ENCODE results near the gene TM2D1.
"Not testable (repeated sequence)": the region's sequence is repeated elsewhere in the genome, so short reads cannot be mapped to it uniquely, and the experiment has no call there.

TM2D1 gene

DNA sequence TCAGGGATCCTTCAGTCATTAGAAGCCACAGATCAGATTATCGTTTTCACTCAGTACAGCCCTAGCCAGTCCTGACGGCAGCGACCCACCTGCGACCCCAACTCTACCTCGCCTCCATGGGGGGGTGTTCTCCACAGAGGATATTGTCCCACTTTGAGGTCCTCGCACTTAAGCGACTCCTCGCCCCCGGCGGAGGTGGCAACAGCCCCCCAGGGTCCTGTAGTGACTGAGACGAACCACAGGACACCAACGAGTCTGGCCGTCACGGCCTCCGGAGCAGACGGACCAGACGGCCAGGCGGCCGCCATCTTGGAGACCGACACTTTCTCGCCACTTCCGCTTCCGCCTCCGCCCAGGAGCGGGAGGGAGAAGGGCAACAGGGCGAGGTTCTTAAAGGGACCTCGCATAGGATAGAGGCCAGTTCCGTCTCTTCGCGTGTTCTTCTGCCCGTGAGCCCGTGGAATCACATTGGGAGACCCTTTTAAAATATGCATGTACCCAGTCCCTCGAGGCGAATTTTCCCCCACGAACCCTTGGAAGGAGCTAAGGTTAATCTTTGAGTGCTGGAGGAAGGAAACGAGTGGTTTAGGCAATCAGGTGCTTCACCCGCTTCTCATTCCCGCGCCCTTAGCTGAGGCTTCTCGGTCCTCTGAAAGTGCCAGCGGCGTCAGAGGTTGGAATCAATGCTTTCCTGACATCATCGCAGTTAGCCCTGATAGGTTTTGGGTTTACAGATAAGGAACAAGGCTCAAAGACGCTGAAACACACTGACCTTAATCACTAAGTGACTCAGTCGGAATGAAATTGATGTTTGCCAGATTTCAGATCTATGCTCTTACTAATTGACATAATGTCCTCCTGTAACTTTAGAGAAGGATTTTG, at the start of gene TM2D1:
Gene TM2D1 (minus strand): TSS at position 329 of the 882 bp plus-strand sequence. CDS start 21 bp downstream, at position 308.
- DNase-seq, result peak; percentile 82

DNA sequence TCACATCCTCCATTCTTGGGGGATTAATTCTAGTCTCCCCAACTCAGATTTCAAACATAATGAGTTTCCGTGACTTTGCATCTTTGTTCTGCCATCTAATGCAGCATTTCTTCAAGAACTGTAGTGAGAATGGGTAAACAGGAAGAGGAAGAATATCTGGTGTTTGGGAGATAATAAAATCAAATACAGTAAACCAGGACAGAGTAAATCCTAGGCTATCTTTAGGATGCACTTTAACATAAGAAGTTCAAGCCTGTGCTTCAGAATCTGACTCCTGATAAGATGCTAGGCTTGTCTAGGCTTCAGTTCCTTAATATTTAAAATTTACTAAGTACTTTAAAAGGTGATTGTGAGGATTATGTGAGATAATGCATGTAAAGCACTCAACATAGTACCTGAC, 45.2 kb upstream of the TM2D1 start:
- no peak for DNase-seq

DNA sequence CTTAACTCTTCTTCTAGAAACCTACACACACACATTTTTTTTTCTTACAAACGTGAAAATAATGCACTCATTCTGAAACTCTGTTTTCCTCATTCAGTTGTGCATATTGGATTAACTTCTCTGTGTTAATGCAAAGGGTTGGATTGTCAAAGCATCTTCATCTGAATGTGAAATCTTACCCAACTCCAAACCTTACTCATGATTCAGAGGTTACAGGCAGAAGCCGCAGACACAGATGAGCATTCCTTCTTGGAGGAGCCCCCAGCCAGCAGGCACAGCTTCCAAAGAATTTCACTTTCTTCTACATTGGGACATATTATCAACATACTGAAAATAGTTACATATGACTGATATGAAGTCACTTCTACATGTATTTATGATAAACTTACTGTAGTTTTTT, 33.0 kb upstream of the TM2D1 start:
- DNase-seq, result no peak

DNA sequence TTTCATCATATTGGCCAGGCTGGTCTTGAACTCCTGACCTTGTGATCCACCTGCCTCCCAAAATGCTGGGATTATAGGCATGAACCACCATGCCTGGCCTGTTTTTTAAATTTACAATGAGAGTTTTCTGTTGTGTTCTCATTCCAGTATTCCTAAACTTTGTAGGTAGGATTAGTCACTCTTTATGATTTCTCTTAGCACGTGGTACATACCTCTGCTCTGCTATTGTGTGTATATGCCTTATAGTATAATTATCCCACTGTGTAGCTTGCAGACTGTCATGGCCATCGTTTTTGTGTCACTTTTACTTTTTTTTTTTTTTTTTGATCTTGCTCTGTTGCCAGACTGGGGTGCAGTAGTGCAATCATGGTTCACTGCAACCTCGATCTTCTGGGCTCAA, 31.8 kb upstream of the TM2D1 start:
- no peak for DNase-seq

DNA sequence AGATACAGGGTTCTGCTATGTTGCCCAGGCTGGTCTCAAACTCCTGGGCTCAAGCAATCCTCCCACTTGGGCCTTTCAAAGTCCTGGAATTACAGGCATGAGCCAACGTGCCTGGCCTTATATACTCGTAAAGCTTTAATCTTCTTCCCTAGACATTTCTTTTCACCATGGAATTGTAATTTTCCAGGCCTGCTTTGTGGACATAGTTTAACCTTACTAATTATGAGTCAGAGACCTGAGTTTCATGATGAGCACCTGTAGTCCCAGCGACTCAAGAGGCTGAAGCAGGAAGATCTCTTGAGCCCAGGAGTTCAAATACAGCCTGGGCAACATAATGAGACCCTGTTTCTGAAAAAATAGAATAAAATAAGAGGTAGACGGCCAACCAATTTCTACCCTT, 29.6 kb upstream of the TM2D1 start:
- no peak for DNase-seq

DNA sequence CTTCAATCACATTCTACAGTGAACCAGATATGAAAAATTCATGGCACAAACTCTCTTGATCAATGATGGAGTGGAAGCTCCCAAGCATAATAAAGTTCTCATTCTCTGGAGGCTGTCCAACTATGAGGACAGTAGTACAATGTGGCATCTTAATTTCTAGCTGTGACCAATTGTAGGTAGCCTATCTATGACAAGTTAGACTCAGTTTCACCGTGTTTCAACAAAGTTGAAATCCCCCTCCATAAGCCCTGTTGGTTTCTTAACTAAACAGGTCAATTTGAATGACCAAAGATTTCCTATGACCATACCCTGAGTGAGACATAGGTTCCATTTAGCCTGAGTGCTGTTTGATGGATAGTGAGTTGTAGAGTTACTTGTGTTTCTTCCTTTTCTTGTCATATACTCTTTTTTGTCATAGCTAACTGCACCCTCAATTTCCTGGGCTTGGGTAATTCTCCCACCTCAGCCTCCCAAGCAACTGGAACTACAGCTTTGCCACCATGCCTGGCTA, 29.1 kb upstream of the TM2D1 start:
- no peak for DNase-seq

DNA sequence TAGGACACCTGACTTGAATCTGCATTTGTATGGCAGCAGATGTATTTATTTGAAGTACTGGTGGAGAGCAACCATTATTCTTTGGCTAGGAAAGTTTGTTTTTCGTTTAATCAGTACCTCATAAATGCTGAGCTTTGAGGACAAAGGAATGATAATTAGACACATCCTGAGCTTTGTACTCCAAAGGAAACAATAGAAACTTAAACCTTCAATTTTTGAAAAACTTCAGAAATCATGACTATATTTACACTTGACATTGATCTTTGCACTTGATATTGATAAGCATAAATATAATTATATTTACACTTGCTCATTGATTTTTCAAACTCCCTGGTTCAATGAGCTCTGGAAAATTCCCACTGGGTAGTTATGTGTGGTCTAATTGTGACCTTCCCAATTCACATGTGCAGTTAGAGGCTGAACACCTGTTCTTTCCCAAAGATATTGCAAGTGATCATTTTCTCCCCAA, 28.0 kb upstream of the TM2D1 start:
- DNase-seq, result no peak

DNA sequence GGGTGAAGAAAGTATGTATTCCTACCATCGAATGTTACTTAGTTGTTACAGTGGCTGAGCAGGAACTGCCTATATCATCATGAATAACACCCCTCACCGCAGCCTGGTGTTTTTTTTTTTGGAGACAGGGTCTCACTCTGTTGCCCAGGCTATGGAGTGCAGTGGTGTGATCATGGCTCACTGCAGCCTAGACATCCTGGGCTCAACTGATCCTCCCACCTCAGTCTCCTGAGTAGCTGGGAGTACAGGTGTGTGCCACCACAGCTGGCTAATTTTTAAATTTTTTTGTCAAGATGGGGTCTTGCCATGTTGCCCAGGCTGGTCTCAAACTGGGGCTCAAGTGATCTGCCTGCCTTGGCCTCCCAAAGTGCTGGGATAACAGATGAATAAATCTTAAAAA, 24.6 kb upstream of the TM2D1 start:
- DNase-seq, result no peak

DNA sequence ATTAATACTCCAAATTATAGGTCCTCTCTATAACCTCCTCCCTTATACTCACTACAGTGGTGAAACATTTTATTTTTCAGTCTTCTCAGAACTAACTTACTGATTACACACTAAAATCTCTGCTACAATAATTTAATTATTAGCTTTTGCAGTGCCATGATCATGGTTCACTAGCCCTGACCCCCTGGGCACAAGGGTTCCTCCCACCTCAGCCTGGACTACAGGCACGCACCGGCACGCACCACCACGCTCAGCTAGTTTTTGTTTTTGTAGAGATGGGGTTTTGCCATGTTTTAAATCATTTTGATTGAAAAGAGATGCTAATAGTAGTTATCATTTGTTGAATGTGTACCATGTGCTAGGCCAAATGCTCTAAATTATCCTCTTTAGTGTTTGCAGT, 23.6 kb upstream of the TM2D1 start:
- no peak for DNase-seq

DNA sequence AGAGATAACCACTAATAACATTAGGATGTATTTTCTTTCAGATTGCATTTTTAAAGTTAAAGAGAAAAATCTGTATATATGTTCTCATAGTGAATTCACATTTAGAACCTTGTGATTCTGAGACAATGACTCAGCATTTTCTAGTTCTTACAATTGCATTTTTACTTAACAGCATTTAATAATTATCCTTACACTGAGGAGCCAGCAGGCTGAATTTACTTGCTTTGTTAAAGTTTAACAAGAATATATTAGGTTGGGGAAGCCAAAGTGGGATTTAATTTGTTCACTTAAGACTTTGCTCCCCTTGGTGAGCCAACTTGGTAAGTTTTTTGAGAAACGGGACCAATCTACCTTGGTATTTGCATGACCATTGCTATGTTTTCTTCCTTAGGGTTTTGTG, 21.9 kb upstream of the TM2D1 start:
- no peak for DNase-seq

DNA sequence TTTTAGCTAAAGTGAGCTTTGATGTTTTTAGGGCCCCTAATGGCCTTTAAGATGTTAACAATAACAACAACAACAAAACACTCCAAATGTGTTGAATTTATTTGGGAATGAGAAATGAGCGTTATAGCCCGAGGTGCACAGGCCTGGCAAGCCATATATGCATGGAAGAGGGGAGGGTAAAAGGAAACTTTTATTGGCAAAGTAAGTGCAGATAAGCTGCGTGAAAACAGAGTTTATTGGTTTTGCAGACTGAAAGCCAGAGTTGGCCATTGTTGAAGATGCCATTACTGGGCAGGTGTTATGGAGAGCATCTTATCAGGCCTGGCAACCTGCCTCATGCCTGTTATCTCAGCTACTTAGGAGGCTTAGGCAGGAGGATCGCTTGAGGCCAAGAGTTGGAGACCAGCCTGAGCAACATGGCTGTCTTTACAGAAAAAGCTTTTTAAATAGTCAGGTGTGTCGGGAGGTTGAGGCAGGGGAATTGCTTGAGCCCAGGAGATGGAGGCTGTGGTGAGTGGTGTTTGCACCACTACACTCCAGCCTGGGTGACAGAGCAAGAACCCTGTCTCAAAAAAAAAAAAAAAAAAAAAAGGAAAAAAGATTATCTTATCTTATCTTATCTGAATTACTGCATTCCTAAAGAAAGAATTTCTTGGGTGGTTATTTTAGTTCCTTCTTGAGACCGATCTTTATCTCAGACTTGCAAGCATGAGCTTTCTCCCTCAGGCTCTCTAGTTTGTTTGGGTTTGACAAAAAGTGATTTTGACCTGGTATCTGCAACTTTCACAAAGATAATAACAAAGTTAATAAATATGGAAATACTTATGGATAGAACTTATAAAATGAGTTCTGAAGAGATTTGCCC, 19.0 kb upstream of the TM2D1 start:
- DNase-seq, result no peak

DNA sequence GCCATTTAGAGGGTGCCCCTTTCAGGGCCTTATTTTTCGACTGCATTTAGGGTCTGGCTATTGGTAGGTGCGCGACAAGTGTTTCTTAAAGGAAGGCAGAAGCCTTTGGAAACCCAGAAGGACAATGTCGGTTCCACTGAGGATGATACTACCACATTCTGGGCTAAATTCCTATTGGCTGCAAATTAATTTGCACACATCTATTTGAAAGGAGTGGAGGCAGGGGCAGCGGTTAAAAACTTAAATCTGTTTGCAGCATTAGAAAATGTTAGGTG, 18.4 kb upstream of the TM2D1 start:
- DNase-seq, result no peak

DNA sequence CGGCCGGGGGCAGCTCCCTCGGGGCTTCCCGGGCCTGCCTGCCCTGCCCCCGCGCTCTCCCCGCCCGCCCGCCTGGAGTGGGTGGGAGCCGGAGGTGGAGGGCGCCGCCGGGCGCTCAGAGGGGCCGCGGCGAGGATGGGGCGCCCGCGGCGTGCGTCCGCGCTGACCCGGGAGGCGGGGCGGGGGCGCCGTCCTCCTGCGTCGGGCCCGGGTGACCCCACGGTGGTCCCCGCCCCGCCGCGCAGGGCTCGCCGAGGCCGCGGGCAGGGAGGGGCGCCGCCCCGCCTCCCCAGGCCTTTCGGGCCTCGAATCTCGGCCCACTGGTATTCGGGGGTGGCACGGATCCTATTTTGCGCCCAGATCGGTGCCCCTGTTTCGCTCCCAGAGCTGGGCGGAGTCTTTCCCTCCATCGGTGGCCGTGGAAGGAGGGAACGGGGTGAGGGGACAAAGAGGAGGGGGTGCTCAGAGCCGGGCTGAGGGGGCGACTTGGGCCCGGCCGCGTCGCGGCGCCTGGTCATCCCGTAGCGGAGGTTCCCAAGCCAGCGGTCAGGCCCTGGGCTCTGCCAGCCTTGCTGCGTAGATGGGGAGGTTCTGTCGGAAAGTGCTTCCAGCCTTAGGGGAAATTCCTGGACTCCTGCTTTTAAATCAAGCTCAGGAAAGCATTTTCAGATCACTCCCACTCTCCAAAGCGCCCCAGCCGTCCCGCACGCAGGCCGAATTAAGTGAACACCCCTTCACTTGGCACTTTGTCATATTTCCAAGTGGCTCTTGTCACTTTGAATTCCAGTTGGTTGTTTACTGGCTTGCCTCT, 17.9 kb upstream of the TM2D1 start:
- DNase-seq, result no peak

DNA sequence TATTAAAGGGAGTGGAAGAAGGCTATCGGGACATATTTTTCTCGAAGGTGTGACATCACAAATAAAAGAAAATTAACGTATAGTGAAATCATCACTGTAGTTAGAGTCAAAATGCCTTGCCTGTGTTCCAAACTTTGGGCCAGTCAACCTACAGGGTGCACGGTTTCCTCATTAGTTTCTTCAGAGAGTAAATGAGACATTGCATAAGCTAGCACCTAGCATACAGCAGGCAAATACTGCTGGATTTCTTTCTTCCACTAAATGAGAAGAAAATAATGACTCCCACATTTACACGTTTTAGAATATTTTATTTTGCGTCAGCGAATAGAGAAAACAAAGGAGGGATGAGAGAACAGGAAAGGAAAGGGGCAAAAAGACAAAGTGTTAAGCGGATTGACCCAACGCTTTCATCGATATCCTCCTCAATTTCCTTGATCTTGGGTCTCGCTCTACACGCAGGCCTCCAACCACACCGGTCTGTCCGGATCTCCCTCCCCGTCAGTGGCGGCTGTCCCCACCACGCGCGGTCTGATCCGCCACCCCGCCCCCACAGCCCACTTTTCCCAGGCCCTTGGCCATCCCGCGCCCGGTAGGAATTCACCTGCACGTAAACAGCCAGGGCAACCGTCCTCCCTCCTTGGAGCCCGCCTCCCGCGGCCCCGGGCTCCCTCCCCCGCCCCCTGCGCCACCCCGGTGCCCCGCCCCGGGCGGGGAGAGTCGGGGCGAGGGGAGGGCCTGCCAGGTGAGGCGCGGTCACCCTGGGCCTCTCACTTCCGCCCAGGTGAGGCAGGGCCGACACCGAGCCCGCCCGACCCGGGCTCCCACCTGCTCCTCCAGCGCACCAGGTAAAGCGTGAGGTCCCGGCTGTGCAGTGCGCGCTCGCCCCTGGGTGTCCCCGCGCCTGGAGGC, 17.0 kb upstream of the TM2D1 start, which contains the start of gene PATJ:
Gene PATJ (plus strand): TSS at position 770 of the 909 bp plus-strand sequence. CDS start 20,413 bp downstream, outside the sequence.
- DNase-seq, result peak; percentile 69

DNA sequence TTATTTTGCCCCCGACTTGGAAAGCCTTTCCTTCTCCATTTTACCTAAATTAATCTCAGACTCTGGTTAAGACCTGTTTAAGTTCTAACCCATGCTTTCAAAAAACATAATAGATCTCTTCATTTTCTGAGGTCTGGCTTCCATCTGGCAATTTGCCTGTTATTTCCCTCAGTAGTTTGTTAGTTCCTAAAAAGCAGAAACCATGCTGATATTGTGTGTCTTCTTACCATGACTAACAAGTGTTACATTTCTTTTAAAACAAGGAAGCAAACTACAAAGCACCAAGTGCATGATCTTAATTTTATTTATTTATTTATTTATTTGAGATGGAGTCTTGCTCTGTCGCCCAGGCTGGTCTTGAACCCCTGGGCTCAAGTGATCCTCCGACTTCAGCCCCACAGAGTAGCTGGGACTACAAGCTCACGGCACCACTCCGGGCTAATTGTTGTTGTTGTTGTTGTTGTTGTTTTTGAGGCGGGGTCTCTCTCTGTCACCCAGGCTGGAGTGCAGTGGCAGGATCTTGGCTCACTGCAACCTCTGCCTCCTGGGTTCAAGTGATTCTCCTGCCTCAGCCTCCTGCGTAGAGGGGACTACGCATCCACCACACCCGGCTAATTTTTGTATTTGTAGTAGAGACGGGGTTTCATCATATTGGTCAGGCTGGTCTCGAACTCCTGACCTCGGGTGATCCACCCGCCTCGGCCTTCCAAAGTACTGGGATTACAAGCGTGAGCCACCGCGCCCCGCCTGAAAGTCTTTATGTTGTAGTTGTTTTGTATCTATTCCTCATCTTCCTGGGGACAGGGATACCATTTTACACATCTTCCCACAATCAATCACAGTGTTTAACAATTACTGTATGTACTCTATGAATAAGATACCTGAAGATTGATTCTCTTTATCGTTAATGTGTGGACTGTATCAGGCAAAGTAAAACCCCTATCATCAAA, 16.1 kb upstream of the TM2D1 start:
- no peak for DNase-seq

DNA sequence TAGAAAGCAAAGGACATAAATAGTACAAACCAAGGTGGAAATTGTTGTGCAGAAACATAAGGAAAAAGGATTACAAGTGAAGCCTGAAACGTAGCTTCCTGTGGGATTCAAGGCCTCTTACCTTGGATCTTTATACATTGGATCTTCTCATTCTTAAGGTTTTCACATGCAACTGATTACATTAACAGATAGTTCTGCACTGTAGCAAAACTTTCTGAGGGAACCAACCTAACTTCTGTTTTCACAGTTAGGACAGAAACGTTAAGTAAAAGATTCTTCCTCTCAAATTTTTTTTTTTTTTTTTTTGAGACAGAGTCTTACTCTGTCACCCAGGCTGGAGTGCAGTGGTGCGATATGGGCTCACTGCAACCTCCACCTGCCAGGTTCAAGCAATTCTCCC, 7.8 kb upstream of the TM2D1 start:
- no peak for DNase-seq

DNA sequence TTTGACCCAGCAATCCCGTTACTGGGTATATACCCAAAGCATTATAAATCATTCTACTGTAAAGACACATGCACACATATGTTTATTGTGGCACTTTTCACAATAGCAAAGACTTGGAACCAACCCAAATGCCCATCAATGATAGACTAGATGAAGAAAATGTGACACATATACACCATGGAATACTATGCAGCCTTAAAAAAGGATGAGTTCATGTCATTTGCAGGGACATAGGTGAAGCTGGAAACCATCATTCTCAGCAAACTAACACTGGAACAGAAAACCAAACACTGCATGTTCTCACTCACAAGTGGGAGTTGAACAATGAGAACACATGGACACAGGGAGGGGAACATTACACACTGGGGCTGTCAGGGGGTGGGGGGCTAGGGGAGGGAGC, 5.7 kb upstream of the TM2D1 start:
- not testable (repeated sequence) for DNase-seq

DNA sequence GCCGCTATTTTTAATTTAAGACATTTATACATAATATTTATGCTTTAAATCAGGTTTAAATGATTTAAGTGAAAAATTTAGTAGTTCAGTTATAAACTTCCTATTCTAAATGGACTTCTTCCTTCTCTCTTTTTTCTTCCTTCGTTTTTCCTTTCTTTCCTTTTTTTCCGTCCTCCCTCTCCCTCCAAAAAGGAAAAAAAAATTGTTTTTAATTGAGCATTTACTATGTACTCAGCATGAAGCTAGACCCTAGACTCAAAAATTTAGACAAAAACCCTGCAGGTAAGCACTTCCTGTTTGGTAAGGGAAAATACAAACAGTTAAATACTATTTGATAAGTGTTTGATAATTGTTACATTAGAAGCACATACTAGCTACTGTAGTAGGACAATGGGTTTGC, 2.6 kb upstream of the TM2D1 start:
- DNase-seq, result no peak

DNA sequence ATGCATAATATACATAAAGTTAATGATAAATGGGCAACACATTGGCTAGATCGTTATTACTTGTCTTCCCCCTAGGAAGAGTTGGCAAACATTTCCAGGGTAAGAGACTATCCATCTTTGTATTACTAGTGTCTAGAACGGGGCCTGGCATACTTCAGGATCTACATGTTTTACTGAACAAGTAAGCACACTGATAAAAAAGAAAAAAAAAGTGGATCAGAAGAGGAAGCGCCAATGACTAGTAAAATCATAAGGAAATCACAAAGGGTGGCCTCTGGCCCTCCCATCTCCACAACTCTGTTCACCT, 482 bp downstream of the TM2D1 start:
- no peak for DNase-seq

DNA sequence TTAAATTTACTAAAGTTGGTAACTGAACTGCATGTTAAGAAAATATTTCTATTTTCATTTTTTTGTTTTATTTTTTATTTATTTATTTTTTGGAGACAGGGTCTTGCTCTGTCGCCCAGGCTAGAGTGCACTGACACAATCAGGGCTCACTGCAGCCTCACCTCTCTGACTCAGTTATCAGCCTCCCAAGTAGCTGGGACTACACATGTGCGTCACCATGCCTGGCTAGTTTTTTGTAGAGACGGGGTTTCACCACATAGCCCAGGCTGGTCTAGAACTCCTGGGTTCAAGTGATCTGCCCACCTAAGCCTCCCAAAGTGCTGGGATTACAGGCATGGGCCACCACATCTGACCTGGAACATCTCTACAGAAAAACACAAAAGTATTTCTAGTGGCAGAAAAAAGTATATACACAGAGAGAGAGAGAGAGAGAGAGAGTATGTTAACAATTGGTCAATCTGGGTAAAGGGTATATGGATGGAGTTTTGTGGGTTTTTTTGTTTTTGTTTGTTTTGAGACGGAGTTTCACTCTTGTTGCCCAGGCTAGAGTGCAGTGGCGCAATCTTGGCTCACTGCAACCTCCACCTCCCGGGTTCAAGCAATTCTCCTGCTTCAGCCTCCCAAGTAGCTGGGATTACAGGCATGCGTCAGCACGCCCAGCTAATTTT, 5.8 kb downstream of the TM2D1 start:
- not testable (repeated sequence) for DNase-seq
